Measurements from ENCODE around the gene UCK2. TPM values are rescaled to one million over a fixed set of nuclear protein-coding genes. Genes with fewer than 3 reads are reported as not detected.

The UCK2 gene
- total RNA-seq, 1 donor from 2014 or later = 107 TPM

GRCh38 chr1:165855010-165855838 lies 27.8 kb downstream of the UCK2 start:
- no peak for DNase-seq (ENCODE audit: low read depth)

GRCh38 chr1:165856021-165856420 lies 28.6 kb downstream of the UCK2 start:
- DNase-seq (ENCODE audit: low read depth) = no peak

DNA sequence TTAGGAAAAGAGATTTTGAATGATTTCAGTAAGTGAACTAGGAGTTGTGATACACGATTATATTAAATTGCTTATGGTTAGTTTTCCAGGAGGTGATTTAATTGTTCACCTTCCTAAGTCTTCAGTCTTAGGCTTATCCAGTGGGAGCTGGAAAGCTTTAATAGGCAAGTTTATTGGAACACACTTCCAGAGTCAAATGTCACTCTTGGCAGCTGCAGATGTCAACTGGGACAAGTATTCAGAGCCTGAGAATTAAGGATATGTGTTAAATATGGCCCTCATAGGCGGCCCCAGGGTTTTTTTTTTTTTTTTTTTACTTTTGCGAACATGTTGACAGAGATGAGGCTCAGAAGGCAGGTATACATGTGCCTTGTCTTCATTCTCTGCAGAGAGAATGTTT lies 29.2 kb downstream of the UCK2 start:
- peak; percentile 87 for DNase-seq (ENCODE audit: low read depth)

DNA sequence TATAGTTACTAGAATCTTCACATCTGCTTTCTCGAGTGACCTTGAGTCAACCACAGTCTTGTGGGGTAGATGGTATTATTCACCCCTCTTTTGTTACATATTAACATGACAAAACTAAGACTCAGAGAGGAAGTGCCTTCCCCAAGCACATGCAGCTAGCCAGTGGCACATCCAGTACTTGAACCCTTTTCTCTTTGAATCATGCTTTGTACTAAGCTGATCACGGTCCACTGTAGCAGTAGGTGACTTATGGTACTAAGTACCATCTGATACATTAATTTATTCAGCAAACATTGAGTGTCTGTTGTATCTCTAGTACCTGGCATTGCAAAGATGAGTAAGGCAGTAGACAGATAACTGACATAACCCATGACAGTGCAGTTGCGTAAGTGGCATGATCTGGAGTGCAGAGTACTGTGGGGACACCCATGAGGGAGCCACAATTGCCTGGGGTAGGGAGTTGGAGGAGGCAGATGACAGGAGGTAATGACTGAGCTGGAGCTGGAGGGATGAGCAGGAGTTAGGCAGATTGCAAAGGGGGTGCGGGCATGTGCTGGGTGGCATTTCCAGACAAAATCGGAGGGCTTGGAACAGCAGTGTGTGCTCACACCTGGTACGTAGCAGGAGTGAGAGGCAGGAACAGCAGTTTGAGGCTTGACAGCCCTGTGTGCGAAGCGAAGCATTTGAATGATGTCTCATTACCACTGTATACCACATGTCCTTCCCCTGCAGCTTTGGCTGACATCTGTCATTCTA lies 29.8 kb downstream of the UCK2 start:
- DNase-seq (ENCODE audit: low read depth) = peak; percentile 83

GRCh38 chr1:165858364-165858823 lies 31.0 kb downstream of the UCK2 start:
- peak; percentile 96 for DNase-seq (ENCODE audit: low read depth)

DNA sequence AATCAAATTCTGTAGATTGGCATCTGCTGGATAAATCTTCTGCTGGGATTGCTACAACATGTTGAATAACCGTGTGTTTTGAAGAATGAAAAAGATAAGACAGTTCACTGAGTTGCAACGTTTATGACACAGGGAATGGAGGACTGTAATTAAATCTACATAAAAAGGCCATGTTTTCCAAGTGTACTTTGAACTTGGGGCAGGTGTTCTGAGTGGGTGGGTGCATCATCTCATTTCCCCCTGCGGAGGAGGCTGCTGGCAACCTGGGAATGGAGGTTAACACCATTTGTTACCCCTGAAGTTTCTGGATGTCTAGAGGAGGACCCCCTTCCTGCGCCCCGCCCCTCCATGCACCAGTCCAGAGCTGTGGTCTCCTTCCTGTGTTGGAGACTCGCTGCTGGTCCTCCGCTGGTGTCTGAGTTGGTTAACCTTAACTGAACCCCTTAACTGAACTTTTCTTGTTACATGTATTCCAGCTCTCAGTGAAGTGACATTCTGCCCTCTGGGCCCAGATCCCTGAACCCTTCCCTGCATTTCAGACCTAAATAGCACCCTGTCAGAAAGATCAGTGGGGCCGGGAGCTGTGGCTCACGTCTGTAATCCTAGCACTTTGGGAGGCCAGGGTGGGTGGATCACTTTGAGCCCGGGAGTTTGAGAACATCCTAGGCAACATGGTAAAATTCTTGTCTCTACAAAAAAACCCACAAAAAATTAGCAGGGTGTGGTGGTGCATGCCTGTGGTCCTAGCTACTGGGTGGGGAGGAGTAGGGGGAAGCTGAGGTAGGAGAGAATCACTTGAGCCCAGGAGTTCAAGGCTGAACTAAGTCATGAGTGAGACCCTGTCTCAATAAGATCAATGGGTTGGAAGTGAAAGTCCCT lies 31.8 kb downstream of the UCK2 start:
- peak; percentile 85 for DNase-seq (ENCODE audit: low read depth)

DNA sequence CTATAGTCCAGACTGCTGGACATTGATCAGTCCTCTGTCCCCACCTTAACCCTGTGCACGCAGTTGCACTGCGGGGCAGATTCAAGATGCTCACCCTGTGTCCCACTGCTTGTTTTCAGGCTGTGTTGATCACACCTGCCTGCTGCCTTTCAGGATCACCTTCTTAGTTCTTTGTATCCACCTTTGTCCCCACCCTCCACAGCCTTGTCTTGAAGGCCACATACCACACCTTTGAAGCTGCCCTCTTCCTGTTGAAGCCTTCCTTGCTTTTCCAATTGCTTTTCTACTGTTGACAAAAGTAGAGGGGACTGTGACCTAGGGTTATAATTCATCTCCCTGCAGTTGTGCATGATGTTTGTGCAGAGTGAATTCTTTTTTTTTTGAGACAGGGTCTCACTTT lies 32.7 kb downstream of the UCK2 start:
- DNase-seq (ENCODE audit: low read depth) = no peak

GRCh38 chr1:165861911-165862310 lies 34.5 kb downstream of the UCK2 start:
- no peak for DNase-seq (ENCODE audit: low read depth)

GRCh38 chr1:165862448-165862847 lies 35.0 kb downstream of the UCK2 start:
- DNase-seq (ENCODE audit: low read depth) = peak; percentile 31

DNA sequence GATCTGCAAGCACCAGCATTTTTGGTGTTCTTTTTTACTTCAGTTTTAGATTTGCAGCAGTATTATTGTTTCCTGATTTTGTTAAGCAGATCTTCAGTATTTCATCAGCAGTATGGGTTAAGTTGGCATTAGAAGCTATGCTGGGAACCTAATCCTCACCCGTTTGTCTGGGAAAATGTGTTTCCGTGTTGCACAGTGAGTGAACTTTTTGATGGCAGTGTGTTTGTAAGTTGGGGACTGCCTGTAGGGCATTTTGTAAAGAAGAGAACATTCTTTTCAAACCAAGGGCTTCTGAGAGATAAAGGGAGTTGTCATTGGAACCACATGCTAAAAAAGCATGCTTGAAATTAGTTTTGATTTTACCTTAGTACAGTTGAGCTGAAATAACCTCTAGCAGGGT lies 35.9 kb downstream of the UCK2 start:
- no peak for DNase-seq (ENCODE audit: low read depth)

- no peak for DNase-seq (ENCODE audit: low read depth)
Measured at GRCh38 chr1:165865633-165866340, 38.4 kb downstream of the UCK2 start.

- DNase-seq (ENCODE audit: low read depth) = no peak
Measured at GRCh38 chr1:165869343-165869742, 41.9 kb downstream of the UCK2 start.

GRCh38 chr1:165871311-165872067 lies 44.1 kb downstream of the UCK2 start:
- peak; percentile 90 for DNase-seq (ENCODE audit: low read depth)

DNA sequence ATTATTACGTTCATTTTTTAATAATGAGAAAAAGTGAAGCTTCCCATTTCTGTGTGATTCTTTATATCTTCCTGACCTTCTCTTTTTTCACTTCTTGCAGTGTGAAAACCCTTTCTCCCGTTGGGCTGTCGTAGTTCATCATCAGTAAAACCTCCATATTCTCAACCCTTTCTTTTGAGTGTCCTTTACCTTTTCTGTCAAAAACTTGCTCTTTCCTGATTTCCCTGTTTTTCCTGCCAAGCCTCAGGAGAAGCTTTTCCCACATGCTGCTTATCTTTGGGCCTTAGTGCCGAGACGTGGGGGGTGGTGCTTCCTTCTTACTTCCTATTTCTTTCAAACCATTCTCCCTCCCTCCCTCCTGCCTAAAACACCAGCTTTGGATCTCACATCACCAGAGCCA lies 46.1 kb downstream of the UCK2 start:
- DNase-seq (ENCODE audit: low read depth) = no peak

DNA sequence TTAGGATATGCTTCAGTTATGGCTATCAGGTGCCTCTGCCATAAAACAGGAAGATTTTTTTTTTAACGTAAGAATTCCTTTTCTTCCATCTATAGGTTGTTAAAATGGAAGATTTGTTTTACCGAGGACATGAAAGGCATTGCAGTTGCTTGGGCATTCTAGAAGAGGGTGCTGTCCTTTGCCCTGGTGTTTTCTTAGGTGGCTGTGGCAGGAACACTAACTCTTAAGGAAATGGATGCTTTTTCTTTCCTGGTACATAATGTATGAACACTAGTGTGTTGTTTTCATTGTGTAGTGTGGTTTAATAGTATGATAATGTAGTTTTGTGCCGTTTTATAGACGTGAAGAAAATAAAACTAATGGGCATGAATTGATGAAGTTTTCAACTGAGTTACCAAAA lies 47.2 kb downstream of the UCK2 start:
- DNase-seq (ENCODE audit: low read depth) = no peak

DNA sequence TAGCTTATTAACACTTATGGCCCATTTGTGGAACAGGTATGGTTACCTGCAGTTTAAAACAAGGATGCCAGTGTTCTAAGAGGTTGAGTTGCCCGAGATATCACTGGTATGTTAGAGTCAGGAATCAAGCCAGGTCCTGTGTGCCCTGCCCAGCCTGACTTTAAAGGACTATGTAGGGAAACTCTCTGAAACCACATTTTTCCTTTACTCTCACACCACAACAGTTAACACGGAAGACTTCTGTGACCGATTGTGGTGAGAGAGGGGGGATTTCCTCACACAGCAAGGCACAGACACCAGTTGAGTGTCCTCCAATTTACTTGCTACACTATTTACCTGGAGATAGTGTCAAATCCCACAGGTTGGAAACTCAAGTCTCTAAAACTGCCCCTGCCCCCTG lies 47.8 kb downstream of the UCK2 start:
- no peak for DNase-seq (ENCODE audit: low read depth)

- DNase-seq (ENCODE audit: low read depth) = no peak
Measured at GRCh38 chr1:165875604-165876003, 48.2 kb downstream of the UCK2 start.

DNA sequence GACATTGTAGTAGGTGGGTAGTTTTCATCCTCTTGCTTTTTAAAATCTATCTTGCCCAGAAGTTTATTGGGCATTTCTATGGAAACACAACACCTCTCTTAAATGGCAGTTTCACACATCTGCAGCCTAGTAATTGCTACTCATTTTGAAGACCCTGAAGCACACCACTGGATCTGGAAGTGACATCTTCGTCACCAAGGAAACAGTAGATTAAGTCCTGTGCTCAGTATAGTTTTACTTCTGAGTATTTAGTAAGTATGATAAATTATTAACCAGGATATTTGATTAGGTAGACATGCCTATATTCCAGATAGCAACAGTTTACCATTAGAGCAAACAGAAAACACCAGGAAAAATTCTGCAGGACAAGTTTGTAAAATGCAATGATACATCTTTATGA lies 48.7 kb downstream of the UCK2 start:
- no peak for DNase-seq (ENCODE audit: low read depth)

DNA sequence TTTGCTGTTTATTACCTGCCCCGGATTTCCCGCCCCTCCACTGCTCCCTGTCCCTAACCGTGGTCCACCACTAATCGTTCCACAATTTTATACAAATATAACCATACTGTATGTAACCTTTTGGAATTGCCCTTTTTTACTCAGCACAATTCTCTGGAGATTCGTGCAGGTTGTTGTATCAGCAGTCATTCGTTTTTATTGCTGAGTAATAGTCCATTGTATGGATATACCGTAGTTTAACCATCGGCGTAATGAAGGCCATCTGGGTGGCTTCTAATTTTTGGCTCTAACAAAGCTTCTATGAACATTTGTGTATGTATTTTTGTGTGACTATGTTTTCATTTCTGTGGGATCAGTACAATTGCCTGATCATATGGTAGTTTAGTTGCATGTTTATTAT lies 50.0 kb downstream of the UCK2 start:
- no peak for DNase-seq (ENCODE audit: low read depth)

DNA sequence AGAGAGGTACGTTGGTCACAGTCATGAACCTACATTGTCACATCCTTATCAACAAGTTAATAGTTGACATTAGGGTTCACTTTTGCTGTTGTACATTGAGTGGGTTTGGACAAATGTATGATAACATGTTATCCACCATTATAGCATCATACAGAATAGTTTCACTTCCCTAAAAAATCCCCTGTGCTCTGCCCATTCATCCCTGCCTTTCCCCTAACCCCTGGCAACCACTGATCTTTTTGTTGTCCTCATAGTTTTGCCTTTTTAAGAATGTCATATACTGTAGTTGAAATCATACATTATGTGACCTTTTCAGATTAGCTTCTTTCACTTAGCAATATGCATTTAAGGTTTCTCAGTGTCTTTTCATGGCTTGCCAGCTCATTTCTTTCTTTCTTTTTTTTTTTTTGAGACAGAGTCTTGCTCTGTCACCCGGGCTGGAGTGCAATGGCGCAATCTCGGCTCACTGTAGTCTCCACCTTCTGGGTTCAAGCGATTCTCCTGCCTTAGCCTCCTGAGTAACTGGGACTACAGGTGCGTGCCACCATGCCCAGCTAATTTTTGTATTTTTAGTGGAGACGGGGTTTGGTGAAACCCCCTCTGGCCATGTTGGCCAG lies 50.6 kb downstream of the UCK2 start:
- no peak for DNase-seq (ENCODE audit: low read depth)
